ENCODE results near the gene PATZ1. TPM values are rescaled to one million over a fixed set of nuclear protein-coding genes. Genes with fewer than 3 reads are reported as not detected.

The PATZ1 gene
- polyA plus RNA-seq, 1 of the 3 experiments (the other 2 are of a cell fraction): 21.8 TPM

DNA sequence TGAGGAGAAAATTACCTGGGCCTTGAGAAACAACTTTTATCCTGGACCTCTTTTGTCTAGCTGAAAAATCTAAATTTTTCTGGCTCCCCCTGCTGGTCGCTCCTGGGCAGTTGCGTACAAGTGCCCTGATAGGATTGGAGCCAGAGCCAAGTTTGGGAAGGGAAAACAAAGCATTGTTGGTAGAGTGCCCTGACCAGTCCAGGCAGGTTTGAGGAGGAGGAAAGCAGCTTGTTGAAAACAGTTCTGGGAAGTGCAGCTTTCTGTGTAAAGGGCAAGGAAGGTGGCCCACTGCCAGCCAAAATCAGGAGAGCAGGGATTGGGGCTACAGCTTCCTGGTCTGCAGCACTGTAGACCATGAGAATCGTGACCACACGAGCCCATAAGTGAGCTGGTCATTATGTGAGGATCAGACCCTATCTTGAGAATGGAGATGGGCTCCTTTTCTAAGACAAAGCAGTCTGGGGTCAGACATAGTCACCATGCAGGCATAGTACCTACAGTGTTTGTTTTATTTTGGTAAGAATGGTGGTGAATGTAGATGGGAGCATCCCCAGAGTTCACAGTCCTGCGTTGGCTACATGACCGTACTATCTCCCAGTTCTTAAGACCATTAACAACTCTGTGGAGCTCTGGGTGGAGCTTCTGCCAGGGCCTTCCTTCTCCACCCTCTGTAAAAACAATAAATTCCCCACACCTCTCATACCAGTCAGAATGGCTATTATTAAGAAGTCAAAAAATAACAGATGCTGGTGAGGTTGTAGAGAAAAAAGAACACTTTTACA lies 32.6 kb downstream of the PATZ1 start:
- CTCF ChIA-PET: interaction anchor here (0.7 to 4.5 kb wide), 31 partner anchors 9 to 215 kb away, joined by 3 to 58 read pairs (median 6); partner anchors contain the start of genes LIMK2 and PIK3IP1
- Histone ChIP-seq H3K4me3 (ENCODE audit: low read depth in 2 of 2, low read length in 1 of 2) (no peak overlapping the region), H3K9ac (no peak overlapping the region), H3K27me3 (ENCODE audit: insufficient read depth) (no peaks in the 10 kb centered on the region), H3F3A (replicated peaks; ENCODE audit: insufficient read depth) (no peaks in the 10 kb centered on the region), H2AFZ (ENCODE audit: low read depth) (peak overlapping the region; percentile 58; the same call in 1 of the 2 replicates), H3K4me1 (ENCODE audit: control insufficient read depth in 1 of 2, insufficient read depth in 2 of 2, low read depth in 1 of 2, low read length in 1 of 2) (peaks cover 0 to 2% of the 10 kb centered on the region in 2 experiments; a peak in 1 of 4 replicates), H3K36me3 (replicated peaks in 1 of 2; ENCODE audit: control insufficient read depth in 1 of 2, insufficient read depth in 2 of 2, low read length in 1 of 2) (no peaks in the 10 kb centered on the region), H3K27ac (ENCODE audit: low read depth in 2 of 2, low read length in 1 of 2) (0 out of 4 replicates have a peak overlapping the region, but pooled peaks of 1 of the 2 experiments have one; percentile 8), H3K9me3 (peaks cover 6% of the 10 kb centered on the region; the same call in 1 of the 2 replicates), H3K4me2 (no peak overlapping the region), H3K9me2 (no peaks in the 10 kb centered on the region), H4K20me1 (ENCODE audit: insufficient read depth) (no peaks in the 10 kb centered on the region), H3K79me2 (ENCODE audit: insufficient read depth) (no peaks in the 10 kb centered on the region)
- POLR2A ChIA-PET: interaction anchor here (0.7 kb wide), 1 partner anchor 24 kb away, joined by 3 read pairs; no protein-coding TSS in a partner anchor
- peak; percentile 72 for DNase-seq
- TF ChIP-seq SIN3A (IDR thresholded peaks at IDR 0.05; ENCODE audit: borderline replicate concordance, low read depth, low read length): no peak
- TF ChIP-seq RAD21 (IDR thresholded peaks at IDR 0.05; ENCODE audit: low read length): peak; percentile 66
- peak; percentile 33; the same call in 1 of the 2 replicates for TF ChIP-seq NFIC (IDR thresholded peaks at IDR 0.05; ENCODE audit: borderline replicate concordance)
- TF ChIP-seq, protein P1, sequence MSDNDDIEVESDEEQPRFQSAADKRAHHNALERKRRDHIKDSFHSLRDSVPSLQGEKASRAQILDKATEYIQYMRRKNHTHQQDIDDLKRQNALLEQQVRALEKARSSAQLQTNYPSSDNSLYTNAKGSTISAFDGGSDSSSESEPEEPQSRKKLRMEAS (IDR thresholded peaks at IDR 0.05; ENCODE audit: low read depth): no peak
- peak; percentile 59 for TF ChIP-seq SMC3 (IDR thresholded peaks at IDR 0.05; ENCODE audit: low read depth, low read length)
- TF ChIP-seq, protein P2, sequence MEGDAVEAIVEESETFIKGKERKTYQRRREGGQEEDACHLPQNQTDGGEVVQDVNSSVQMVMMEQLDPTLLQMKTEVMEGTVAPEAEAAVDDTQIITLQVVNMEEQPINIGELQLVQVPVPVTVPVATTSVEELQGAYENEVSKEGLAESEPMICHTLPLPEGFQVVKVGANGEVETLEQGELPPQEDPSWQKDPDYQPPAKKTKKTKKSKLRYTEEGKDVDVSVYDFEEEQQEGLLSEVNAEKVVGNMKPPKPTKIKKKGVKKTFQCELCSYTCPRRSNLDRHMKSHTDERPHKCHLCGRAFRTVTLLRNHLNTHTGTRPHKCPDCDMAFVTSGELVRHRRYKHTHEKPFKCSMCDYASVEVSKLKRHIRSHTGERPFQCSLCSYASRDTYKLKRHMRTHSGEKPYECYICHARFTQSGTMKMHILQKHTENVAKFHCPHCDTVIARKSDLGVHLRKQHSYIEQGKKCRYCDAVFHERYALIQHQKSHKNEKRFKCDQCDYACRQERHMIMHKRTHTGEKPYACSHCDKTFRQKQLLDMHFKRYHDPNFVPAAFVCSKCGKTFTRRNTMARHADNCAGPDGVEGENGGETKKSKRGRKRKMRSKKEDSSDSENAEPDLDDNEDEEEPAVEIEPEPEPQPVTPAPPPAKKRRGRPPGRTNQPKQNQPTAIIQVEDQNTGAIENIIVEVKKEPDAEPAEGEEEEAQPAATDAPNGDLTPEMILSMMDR (IDR thresholded peaks at IDR 0.05): peak; percentile 93
- TF ChIP-seq NRF1 (IDR thresholded peaks at IDR 0.05; ENCODE audit: low read depth, low read length): 0 out of 2 replicates have a peak, but pooled peaks have one; percentile 9
- no peak for TF ChIP-seq FOXM1 (IDR thresholded peaks at IDR 0.05; ENCODE audit: low read depth)
- TF ChIP-seq FOXJ3 (CRISPR knock-in tag; IDR thresholded peaks at IDR 0.05): no peak
- TF ChIP-seq GATA2 (CRISPR knock-in tag; IDR thresholded peaks at IDR 0.05): no peak
- TF ChIP-seq FOSL2 (IDR thresholded peaks at IDR 0.05; ENCODE audit: borderline replicate concordance, low read depth): no peak
- WGBS (ENCODE audit: low lambda C conversion rate): 53% methylated on average over 6 of the region's 6 CpGs

DNA sequence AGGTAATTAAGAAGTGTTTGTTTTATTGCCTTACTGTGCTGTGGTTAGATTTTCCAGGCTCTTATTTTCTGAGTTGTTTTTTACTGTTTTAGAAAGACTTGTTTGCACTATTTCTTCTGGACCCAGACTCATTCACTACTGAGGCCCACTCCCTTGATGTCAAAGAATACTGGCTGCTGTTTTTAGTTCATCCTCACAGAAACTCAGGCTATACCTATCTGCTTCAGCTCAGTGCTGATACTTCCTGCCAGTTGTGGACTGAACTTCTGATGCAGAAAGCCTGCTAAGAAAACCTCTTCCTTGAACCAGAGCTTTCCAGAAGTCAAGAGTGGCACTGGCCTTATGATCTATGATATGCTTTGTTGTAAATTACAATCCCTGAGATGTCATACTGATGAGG lies 38.0 kb downstream of the PATZ1 start:
- Histone ChIP-seq H3K9me3 (no peaks in the 10 kb centered on the region), H3K9me2 (no peaks in the 10 kb centered on the region), H3K27me3 (ENCODE audit: insufficient read depth) (no peaks in the 10 kb centered on the region), H3F3A (replicated peaks; ENCODE audit: insufficient read depth) (no peaks in the 10 kb centered on the region), H2AFZ (ENCODE audit: low read depth) (no peak overlapping the region), H3K4me1 (ENCODE audit: control insufficient read depth in 1 of 2, insufficient read depth in 2 of 2, low read depth in 1 of 2, low read length in 1 of 2) (no peaks in the 10 kb centered on the region), H3K27ac (ENCODE audit: low read depth in 2 of 2, low read length in 1 of 2) (no peak overlapping the region), H3K4me3 (ENCODE audit: low read depth in 2 of 2, low read length in 1 of 2) (no peak overlapping the region), H3K79me2 (ENCODE audit: insufficient read depth) (no peaks in the 10 kb centered on the region), H4K20me1 (ENCODE audit: insufficient read depth) (no peaks in the 10 kb centered on the region), H3K4me2 (no peak overlapping the region), H3K36me3 (replicated peaks in 1 of 2; ENCODE audit: control insufficient read depth in 1 of 2, insufficient read depth in 2 of 2, low read length in 1 of 2) (no peaks in the 10 kb centered on the region), H3K9ac (no peak overlapping the region)
- ChIA-PET POLR2A (no interaction called here), CTCF (no interaction called here)
- no peak for DNase-seq
- TF ChIP-seq RCOR1 (IDR thresholded peaks at IDR 0.05; ENCODE audit: low read length): no peak
- no peak for TF ChIP-seq NFIC (IDR thresholded peaks at IDR 0.05; ENCODE audit: borderline replicate concordance)
- TF ChIP-seq SIN3A (IDR thresholded peaks at IDR 0.05; ENCODE audit: borderline replicate concordance, low read depth, low read length): no peak
- no peak for TF ChIP-seq FOXJ3 (CRISPR knock-in tag; IDR thresholded peaks at IDR 0.05)
- TF ChIP-seq, protein P3, sequence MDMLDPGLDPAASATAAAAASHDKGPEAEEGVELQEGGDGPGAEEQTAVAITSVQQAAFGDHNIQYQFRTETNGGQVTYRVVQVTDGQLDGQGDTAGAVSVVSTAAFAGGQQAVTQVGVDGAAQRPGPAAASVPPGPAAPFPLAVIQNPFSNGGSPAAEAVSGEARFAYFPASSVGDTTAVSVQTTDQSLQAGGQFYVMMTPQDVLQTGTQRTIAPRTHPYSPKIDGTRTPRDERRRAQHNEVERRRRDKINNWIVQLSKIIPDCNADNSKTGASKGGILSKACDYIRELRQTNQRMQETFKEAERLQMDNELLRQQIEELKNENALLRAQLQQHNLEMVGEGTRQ (IDR thresholded peaks at IDR 0.05; ENCODE audit: borderline replicate concordance, low read depth, low read length): no peak
- TF ChIP-seq MXI1 (IDR thresholded peaks at IDR 0.05; ENCODE audit: low read depth, low read length): no peak

All from SK-N-SH (cell line).